ENCODE data around the gene ECHS1. TPM values are rescaled to one million over a fixed set of nuclear protein-coding genes. Genes with fewer than 3 reads are reported as not detected.

The ECHS1 gene
- total RNA-seq, 1 donor from 2014 or later = 103 TPM

GRCh38 chr10:133332936-133333699, 40.0 kb downstream of the ECHS1 start:
- Mint-ChIP-seq H3K9me3 (no peaks in the 10 kb centered on the region), H3K4me3 (no peak overlapping the region), H3K27ac (ENCODE audit: unreplicated experiment) (no peak overlapping the region), H3K36me3 (ENCODE audit: low read depth) (peaks cover 5% of the 10 kb centered on the region), H3K4me1 (peaks cover 11% of the 10 kb centered on the region), H3K27me3 (ENCODE audit: low read depth) (peaks cover 68% of the 10 kb centered on the region)
- TF ChIP-seq CTCF (conservative IDR thresholded peaks at IDR 0.05) = no peak
- DNase-seq (ENCODE audit: low read depth, low spot score) = no peak

- peak; percentile 91 for DNase-seq (ENCODE audit: low read depth, low spot score)
- Mint-ChIP-seq H3K36me3 (ENCODE audit: low read depth) (peaks cover 5% of the 10 kb centered on the region), H3K27me3 (ENCODE audit: low read depth) (peaks cover 87% of the 10 kb centered on the region), H3K27ac (ENCODE audit: unreplicated experiment) (no peak overlapping the region), H3K4me1 (peaks cover 11% of the 10 kb centered on the region), H3K4me3 (peak overlapping the region; percentile 66), H3K9me3 (no peaks in the 10 kb centered on the region)
- TF ChIP-seq CTCF (conservative IDR thresholded peaks at IDR 0.05) = peak; percentile 99
Observed at GRCh38 chr10:133329491-133330202, 43.5 kb downstream of the ECHS1 start.

- Mint-ChIP-seq H3K4me1 (peaks cover 11% of the 10 kb centered on the region), H3K9me3 (no peaks in the 10 kb centered on the region), H3K27me3 (ENCODE audit: low read depth) (peaks cover 82% of the 10 kb centered on the region), H3K27ac (ENCODE audit: unreplicated experiment) (no peak overlapping the region), H3K4me3 (no peak overlapping the region), H3K36me3 (ENCODE audit: low read depth) (peaks cover 5% of the 10 kb centered on the region)
- no peak for DNase-seq (ENCODE audit: low read depth, low spot score)
- TF ChIP-seq CTCF (conservative IDR thresholded peaks at IDR 0.05) = no peak
Observed at GRCh38 chr10:133328358-133329343, 44.5 kb downstream of the ECHS1 start.

- no peak for DNase-seq (ENCODE audit: low read depth, low spot score)
- Mint-ChIP-seq H3K27me3 (ENCODE audit: low read depth) (peaks cover 78% of the 10 kb centered on the region), H3K9me3 (no peaks in the 10 kb centered on the region), H3K4me3 (no peak overlapping the region), H3K36me3 (ENCODE audit: low read depth) (peaks cover 5% of the 10 kb centered on the region), H3K4me1 (peaks cover 11% of the 10 kb centered on the region), H3K27ac (ENCODE audit: unreplicated experiment) (no peak overlapping the region)
- TF ChIP-seq CTCF (conservative IDR thresholded peaks at IDR 0.05) = no peak
Observed at GRCh38 chr10:133327651-133328357, 45.4 kb downstream of the ECHS1 start.

Data from neural crest cell (in vitro differentiated cells).